Activated CD8-positive, alpha-beta memory T cell treated with anti-CD3 and anti-CD28 coated beads, Interleukin-2, amount 10 ng/mL, durations not matched to agents 7 days and 5 days (primary cell): ENCODE measurements around the gene NOS3. TPM values are rescaled to one million over a fixed set of nuclear protein-coding genes. Genes with fewer than 3 reads are reported as not detected.
A peak's percentile ranks its signal among the peaks of the same experiment; 100 is the strongest.

ENCODE experiments used
- ATAC-seq: fragments of 150-1000 bp; cut with Tn5 transposase; one replicate; pipeline ENCODE4 v1.10.0; 2021; ENCODE audit warnings: moderate library complexity
- CTCF ChIA-PET: fragments of 350-600 bp; sonication (Branson Sonifier 250); formaldehyde crosslinking; loops from one replicate; lab custom pipeline; 2021; ENCODE audit warnings: antibody characterized with exemption; lab: Charles Lee
- DNase-seq: peaks from one replicate; pipeline ENCODE4 v3.0.0-alpha.2; 2020
- H3K27ac Mint-ChIP-seq: one replicate; pipeline ENCODE4 v1.8.0; 2021; ENCODE audit warnings: mild to moderate bottlenecking, mixed read lengths
- H3K27me3 Mint-ChIP-seq: one replicate; pipeline ENCODE4 v1.8.0; 2021; ENCODE audit warnings: mixed read lengths
- H3K36me3 Mint-ChIP-seq: one replicate; pipeline ENCODE4 v1.8.0; 2021; ENCODE audit warnings: mild to moderate bottlenecking, mixed read lengths
- H3K4me1 Mint-ChIP-seq: one replicate; pipeline ENCODE4 v1.8.0; 2021; ENCODE audit warnings: mixed read lengths
- H3K4me3 Mint-ChIP-seq: one replicate; pipeline ENCODE4 v1.8.0; 2021; ENCODE audit warnings: mild to moderate bottlenecking, moderate library complexity, mixed read lengths
- H3K9me3 Mint-ChIP-seq: one replicate; pipeline ENCODE4 v1.8.0; 2022; ENCODE audit warnings: low read depth, mixed read lengths
- total RNA-seq, 2 experiments: library from RNA; stranded (reverse); gene quantifications; one replicate each; pipeline ENCODE4 v1.2.3, GENCODE V29; 2021

NOS3 gene
- total RNA-seq, 2 experiments from 2014 or later: 6.4 to 10.8 TPM

GRCh38 chr7:150955519-150956394, 35.1 kb upstream of the NOS3 start:
- CTCF ChIA-PET: no interaction called here
- peaks cover 34% of the 10 kb centered on the region for H3K27me3 Mint-ChIP-seq
- peaks cover 1% of the 10 kb centered on the region for H3K4me1 Mint-ChIP-seq
- ATAC-seq (no peak), DNase-seq (no peak)
- no peak overlapping the region for H3K4me3 Mint-ChIP-seq
- H3K27ac Mint-ChIP-seq: no peak overlapping the region
- no peaks in the 10 kb centered on the region for H3K36me3 Mint-ChIP-seq
- H3K9me3 Mint-ChIP-seq: no peaks in the 10 kb centered on the region

DNA sequence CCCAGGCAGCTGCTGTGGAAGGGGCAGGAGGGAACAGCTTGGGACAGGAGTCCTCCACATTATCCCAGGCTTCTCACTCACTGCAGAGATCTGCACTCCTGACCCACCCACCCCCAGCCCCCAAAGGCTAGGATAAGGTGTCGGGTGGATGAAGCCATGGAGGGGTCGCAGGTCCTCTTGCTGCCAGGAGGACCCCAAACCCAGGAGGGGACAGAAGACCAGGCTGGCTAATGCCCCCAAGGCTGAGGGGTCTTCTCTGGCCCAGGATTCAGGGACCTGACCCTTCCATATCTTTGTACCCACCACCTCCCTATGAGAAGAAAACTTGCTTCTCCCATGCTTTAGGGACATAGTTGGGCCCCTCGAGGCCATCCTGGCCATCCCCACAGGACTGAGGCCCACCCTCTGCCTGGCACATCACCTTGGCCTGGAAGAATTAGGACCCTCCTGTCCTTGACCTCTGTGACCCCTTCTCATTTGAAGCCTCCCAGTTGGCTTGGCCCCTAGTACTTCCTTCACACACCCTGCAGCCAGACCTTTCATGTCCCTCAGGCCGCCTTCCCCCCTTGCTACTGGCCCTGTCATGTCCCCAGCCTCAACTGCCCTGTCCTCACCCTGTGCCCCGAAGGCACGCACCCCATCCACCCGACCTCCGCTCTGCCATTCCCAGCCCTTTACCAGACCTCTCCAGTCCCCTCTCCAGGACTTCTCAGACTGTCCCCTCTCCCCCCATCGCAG, 34.3 kb upstream of the NOS3 start:
- Mint-ChIP-seq H3K4me1 (peaks cover 1% of the 10 kb centered on the region), H3K27ac (no peak overlapping the region), H3K36me3 (no peaks in the 10 kb centered on the region), H3K27me3 (peaks cover 34% of the 10 kb centered on the region), H3K4me3 (no peak overlapping the region), H3K9me3 (no peaks in the 10 kb centered on the region)
- no peak for DNase-seq
- ATAC-seq: no peak
- CTCF ChIA-PET: interaction anchor here (1.5 kb wide), 1 partner anchor 58 kb away, joined by 3 read pairs; no protein-coding TSS in a partner anchor

- CTCF ChIA-PET: interaction anchor here (1.5 kb wide), 1 partner anchor 59 kb away, joined by 3 read pairs; no protein-coding TSS in a partner anchor
These were observed 33.4 kb upstream of the NOS3 start for GRCh38 chr7:150957133-150958020.

GRCh38 chr7:150958062-150958552, 32.7 kb upstream of the NOS3 start:
- Mint-ChIP-seq H3K36me3 (no peaks in the 10 kb centered on the region), H3K27ac (no peak overlapping the region), H3K4me3 (no peak overlapping the region), H3K4me1 (peaks cover 3% of the 10 kb centered on the region), H3K27me3 (peaks cover 37% of the 10 kb centered on the region), H3K9me3 (no peaks in the 10 kb centered on the region)
- DNase-seq (no peak), ATAC-seq (no peak)
- CTCF ChIA-PET: interaction anchor here (0.7 to 1.5 kb wide), 2 partner anchors 59 to 60 kb away, joined by 3 read pairs; no protein-coding TSS in a partner anchor

More at GRCh38 chr7:150957133-150958020, 33.4 kb upstream of the NOS3 start:
- Mint-ChIP-seq H3K9me3 (no peaks in the 10 kb centered on the region), H3K4me1 (peaks cover 2% of the 10 kb centered on the region), H3K36me3 (no peaks in the 10 kb centered on the region), H3K27me3 (peaks cover 36% of the 10 kb centered on the region), H3K27ac (no peak overlapping the region), H3K4me3 (no peak overlapping the region)
- DNase-seq (no peak), ATAC-seq (no peak)

GRCh38 chr7:150958597-150958996, 32.2 kb upstream of the NOS3 start:
- CTCF ChIA-PET: interaction anchor here (0.7 to 1.5 kb wide), 3 partner anchors 27 to 60 kb away, joined by 3 read pairs; no protein-coding TSS in a partner anchor
- H3K9me3 Mint-ChIP-seq: no peaks in the 10 kb centered on the region

GRCh38 chr7:150959081-150959480, 31.7 kb upstream of the NOS3 start:
- CTCF ChIA-PET: interaction anchor here (0.7 to 1.3 kb wide), 5 partner anchors 27 to 155 kb away, joined by 3 read pairs; no protein-coding TSS in a partner anchor
- Mint-ChIP-seq H3K27ac (no peak overlapping the region), H3K4me3 (no peak overlapping the region), H3K9me3 (no peaks in the 10 kb centered on the region), H3K4me1 (peaks cover 3% of the 10 kb centered on the region), H3K36me3 (no peaks in the 10 kb centered on the region), H3K27me3 (peaks cover 37% of the 10 kb centered on the region)
- ATAC-seq (no peak), DNase-seq (no peak)

More at GRCh38 chr7:150958597-150958996, 32.2 kb upstream of the NOS3 start:
- ATAC-seq (no peak), DNase-seq (no peak)
- no peaks in the 10 kb centered on the region for H3K36me3 Mint-ChIP-seq
- H3K27me3 Mint-ChIP-seq: peaks cover 37% of the 10 kb centered on the region
- H3K27ac Mint-ChIP-seq: no peak overlapping the region
- peaks cover 3% of the 10 kb centered on the region for H3K4me1 Mint-ChIP-seq
- no peak overlapping the region for H3K4me3 Mint-ChIP-seq

DNA sequence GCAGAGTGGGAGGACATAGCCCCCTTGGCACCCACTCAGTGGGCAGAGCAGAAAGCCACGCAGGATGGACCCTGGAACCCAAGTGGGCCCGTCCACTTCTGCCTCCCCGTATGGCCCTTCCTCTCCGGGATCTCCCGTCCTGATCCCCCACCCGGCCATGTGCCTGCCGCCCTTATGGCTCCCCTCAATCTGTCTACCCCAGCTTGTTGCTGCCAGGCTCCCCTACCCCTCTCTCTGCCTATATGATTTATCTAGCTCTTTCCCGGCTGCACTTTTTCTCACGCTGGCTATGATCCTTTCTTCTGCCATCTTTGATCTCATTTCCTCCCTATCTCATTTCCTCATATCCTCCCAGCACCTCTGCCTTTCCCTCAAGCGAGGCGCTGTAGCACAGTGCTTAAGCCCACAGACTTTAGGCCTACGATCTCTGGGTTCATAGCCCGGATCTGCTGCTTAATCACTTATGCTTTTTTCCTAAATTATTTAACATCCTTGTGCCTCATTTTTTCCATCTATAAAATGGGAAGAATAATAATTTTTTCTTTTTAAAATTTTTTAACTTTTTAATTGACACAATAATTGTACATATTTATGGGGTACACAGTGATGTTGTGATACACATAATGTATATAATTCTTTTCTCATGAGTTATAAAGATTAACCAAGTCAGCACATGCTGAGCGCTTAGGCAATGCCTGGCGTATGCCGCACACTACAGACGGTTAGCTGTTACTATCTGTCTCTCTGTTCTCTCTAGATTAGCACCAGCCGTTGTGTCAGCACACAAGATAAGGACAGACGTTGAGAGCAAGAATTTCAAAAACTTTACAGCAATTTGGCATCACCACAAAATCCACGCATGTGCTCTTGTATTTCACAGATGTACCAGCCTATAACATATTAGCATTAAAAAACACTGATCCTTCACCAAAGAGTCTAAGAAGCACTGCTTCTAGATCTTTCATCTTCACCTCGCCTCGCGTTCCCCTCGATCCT, 30.8 kb upstream of the NOS3 start:
- H3K4me1 Mint-ChIP-seq: peaks cover 3% of the 10 kb centered on the region
- no peak for ATAC-seq

DNA sequence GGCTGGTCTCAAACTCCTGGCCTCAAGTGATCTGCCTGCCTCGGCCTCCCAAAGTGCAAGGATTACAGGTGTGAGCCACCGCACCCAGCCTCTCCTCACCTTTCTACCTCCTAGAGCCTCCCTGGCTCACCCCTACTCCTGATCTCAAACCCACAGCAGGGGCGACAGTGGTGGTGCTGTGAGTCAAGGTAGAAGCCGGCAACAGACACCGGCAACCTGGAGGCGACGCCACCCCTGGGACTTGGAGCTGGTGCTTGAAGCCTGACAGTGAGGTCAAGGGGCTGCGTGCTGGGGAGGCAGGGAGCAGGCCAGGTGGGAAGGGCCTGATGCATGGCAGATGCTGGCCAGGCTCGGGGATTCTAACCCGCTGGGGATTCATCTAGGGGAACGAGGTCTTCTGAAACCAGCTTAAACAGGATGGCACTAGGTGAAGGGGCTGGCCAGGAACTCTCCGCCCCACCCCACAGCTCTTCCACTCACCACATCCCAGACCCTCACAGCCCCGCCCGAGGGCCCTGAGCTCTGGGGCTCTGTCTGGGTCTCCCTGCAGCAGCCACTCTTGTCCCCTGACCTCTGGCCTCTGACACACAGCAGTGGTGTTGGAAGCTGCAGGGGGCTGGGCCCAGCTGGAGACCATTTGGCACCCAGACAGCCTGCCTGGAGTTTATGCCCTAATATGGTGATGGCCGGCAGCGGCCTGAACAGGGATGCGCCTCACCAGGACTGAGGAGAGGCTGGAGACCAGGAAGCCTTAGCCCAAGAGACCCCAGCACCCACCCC, 29.1 kb upstream of the NOS3 start:
- DNase-seq (no peak), ATAC-seq (no peak)
- no peak overlapping the region for H3K4me3 Mint-ChIP-seq
- peaks cover 3% of the 10 kb centered on the region for H3K4me1 Mint-ChIP-seq
- H3K36me3 Mint-ChIP-seq: no peaks in the 10 kb centered on the region
- no peaks in the 10 kb centered on the region for H3K9me3 Mint-ChIP-seq
- CTCF ChIA-PET: interaction anchor here (0.8 to 5.5 kb wide), 17 partner anchors 9 to 201 kb away, joined by 3 to 61 read pairs (median 5); no protein-coding TSS in a partner anchor
- no peak overlapping the region for H3K27ac Mint-ChIP-seq
- peaks cover 37% of the 10 kb centered on the region for H3K27me3 Mint-ChIP-seq

More for the DNA sequence above, 30.8 kb upstream of the NOS3 start:
- Mint-ChIP-seq H3K4me3 (no peak overlapping the region), H3K9me3 (no peaks in the 10 kb centered on the region), H3K27me3 (peaks cover 39% of the 10 kb centered on the region), H3K27ac (no peak overlapping the region), H3K36me3 (no peaks in the 10 kb centered on the region)
- no peak for DNase-seq
- CTCF ChIA-PET: interaction anchor here (0.7 to 5.5 kb wide), 9 partner anchors 20 to 154 kb away, joined by 3 to 61 read pairs (median 3); no protein-coding TSS in a partner anchor

- CTCF ChIA-PET: interaction anchor here (0.8 to 5.5 kb wide), 22 partner anchors 9 to 270 kb away, joined by 3 to 61 read pairs (median 4); partner anchors contain the start of gene CHPF2
- H3K4me3 Mint-ChIP-seq: no peak overlapping the region
- no peaks in the 10 kb centered on the region for H3K36me3 Mint-ChIP-seq
- ATAC-seq: no peak
- no peaks in the 10 kb centered on the region for H3K9me3 Mint-ChIP-seq
- H3K27me3 Mint-ChIP-seq: peaks cover 32% of the 10 kb centered on the region
- peak overlapping the region; percentile 32 for H3K27ac Mint-ChIP-seq
- peaks cover 3% of the 10 kb centered on the region for H3K4me1 Mint-ChIP-seq
- no peak for DNase-seq
These were observed 28.6 kb upstream of the NOS3 start for GRCh38 chr7:150962290-150962552.

- DNase-seq: peak; percentile 62
- H3K27me3 Mint-ChIP-seq: peaks cover 31% of the 10 kb centered on the region
- H3K4me3 Mint-ChIP-seq: no peak overlapping the region
- CTCF ChIA-PET: interaction anchor here (0.6 to 5.5 kb wide), 35 partner anchors 10 to 270 kb away, joined by 3 to 61 read pairs (median 4); partner anchors contain the start of genes ABCB8, CDK5 and CHPF2
- H3K27ac Mint-ChIP-seq: peak overlapping the region; percentile 32
- ATAC-seq: peak; percentile 89
- H3K4me1 Mint-ChIP-seq: peaks cover 3% of the 10 kb centered on the region
- no peaks in the 10 kb centered on the region for H3K9me3 Mint-ChIP-seq
- no peaks in the 10 kb centered on the region for H3K36me3 Mint-ChIP-seq
These were observed 28.0 kb upstream of the NOS3 start for GRCh38 chr7:150962553-150963399.
